IPS-15b (cell line): ENCODE measurements around the gene AGMO.

Experiments
- H3K27me3 ChIP-seq: one replicate; pipeline ENCODE4 v1.6.1; 2013; ENCODE audit warnings: low read length; ENCODE audit not compliant: control insufficient read depth, insufficient read depth
- H3K36me3 ChIP-seq: one replicate; pipeline ENCODE4 v1.6.1; 2013; ENCODE audit warnings: low read length; ENCODE audit not compliant: control insufficient read depth, insufficient read depth
- H3K4me1 ChIP-seq: one replicate; pipeline ENCODE4 v1.6.1; 2013; ENCODE audit warnings: mild to moderate bottlenecking, low read length; ENCODE audit not compliant: control insufficient read depth, insufficient read depth
- H3K4me3 ChIP-seq: one replicate; pipeline ENCODE4 v1.5.1; 2013; ENCODE audit warnings: low read depth, low read length
- H3K9ac ChIP-seq: one replicate; pipeline ENCODE4 v1.6.1; 2013; ENCODE audit warnings: low read depth, mild to moderate bottlenecking, low read length
- H3K9me3 ChIP-seq: one replicate; pipeline ENCODE4 v1.6.1; 2013; ENCODE audit warnings: mild to moderate bottlenecking, low read length; ENCODE audit not compliant: control insufficient read depth, insufficient read depth

AGMO gene

GRCh38 chr7:15446722-15447121 lies 115.1 kb downstream of the AGMO start:
- H3K27me3 ChIP-seq: no peaks in the 10 kb centered on the region
- H3K9me3 ChIP-seq: no peaks in the 10 kb centered on the region
- no peak overlapping the region for H3K4me3 ChIP-seq
- H3K36me3 ChIP-seq: no peaks in the 10 kb centered on the region
- no peak overlapping the region for H3K9ac ChIP-seq
- no peaks in the 10 kb centered on the region for H3K4me1 ChIP-seq

GRCh38 chr7:15446280-15446679 lies 115.5 kb downstream of the AGMO start:
- Histone ChIP-seq H3K9ac (no peak overlapping the region), H3K9me3 (no peaks in the 10 kb centered on the region), H3K27me3 (no peaks in the 10 kb centered on the region), H3K4me1 (no peaks in the 10 kb centered on the region), H3K4me3 (no peak overlapping the region), H3K36me3 (no peaks in the 10 kb centered on the region)

- H3K4me3 ChIP-seq: no peak overlapping the region
- H3K9ac ChIP-seq: no peak overlapping the region
- H3K27me3 ChIP-seq: no peaks in the 10 kb centered on the region
- no peaks in the 10 kb centered on the region for H3K36me3 ChIP-seq
- no peaks in the 10 kb centered on the region for H3K4me1 ChIP-seq
- no peaks in the 10 kb centered on the region for H3K9me3 ChIP-seq
These were observed 119.9 kb downstream of the AGMO start for GRCh38 chr7:15441915-15442314.

- Histone ChIP-seq H3K4me1 (no peaks in the 10 kb centered on the region), H3K36me3 (no peaks in the 10 kb centered on the region), H3K27me3 (no peaks in the 10 kb centered on the region), H3K9me3 (no peaks in the 10 kb centered on the region), H3K9ac (no peak overlapping the region), H3K4me3 (no peak overlapping the region)
These were observed 121.3 kb downstream of the AGMO start for GRCh38 chr7:15440482-15440881.

- H3K27me3 ChIP-seq: no peaks in the 10 kb centered on the region
- H3K4me3 ChIP-seq: no peak overlapping the region
- H3K4me1 ChIP-seq: no peaks in the 10 kb centered on the region
- no peaks in the 10 kb centered on the region for H3K9me3 ChIP-seq
- no peak overlapping the region for H3K9ac ChIP-seq
- H3K36me3 ChIP-seq: no peaks in the 10 kb centered on the region
These were observed 122.0 kb downstream of the AGMO start for GRCh38 chr7:15439853-15440252.

GRCh38 chr7:15433151-15433550 lies 128.7 kb downstream of the AGMO start:
- Histone ChIP-seq H3K9ac (no peak overlapping the region), H3K4me1 (no peaks in the 10 kb centered on the region), H3K36me3 (no peaks in the 10 kb centered on the region), H3K27me3 (no peaks in the 10 kb centered on the region), H3K4me3 (no peak overlapping the region), H3K9me3 (no peaks in the 10 kb centered on the region)

GRCh38 chr7:15430911-15431310 lies 130.9 kb downstream of the AGMO start:
- no peak overlapping the region for H3K9ac ChIP-seq
- H3K27me3 ChIP-seq: no peaks in the 10 kb centered on the region
- no peaks in the 10 kb centered on the region for H3K36me3 ChIP-seq
- H3K4me3 ChIP-seq: no peak overlapping the region
- H3K9me3 ChIP-seq: no peaks in the 10 kb centered on the region
- no peaks in the 10 kb centered on the region for H3K4me1 ChIP-seq

GRCh38 chr7:15430191-15430590 lies 131.6 kb downstream of the AGMO start:
- H3K9ac ChIP-seq: no peak overlapping the region
- no peaks in the 10 kb centered on the region for H3K27me3 ChIP-seq
- H3K36me3 ChIP-seq: no peaks in the 10 kb centered on the region
- no peaks in the 10 kb centered on the region for H3K9me3 ChIP-seq
- H3K4me3 ChIP-seq: no peak overlapping the region
- no peaks in the 10 kb centered on the region for H3K4me1 ChIP-seq

- Histone ChIP-seq H3K9ac (no peak overlapping the region), H3K36me3 (no peaks in the 10 kb centered on the region), H3K4me1 (no peaks in the 10 kb centered on the region), H3K4me3 (no peak overlapping the region), H3K9me3 (no peaks in the 10 kb centered on the region), H3K27me3 (no peaks in the 10 kb centered on the region)
These were observed 137.3 kb downstream of the AGMO start for GRCh38 chr7:15424468-15424867.

GRCh38 chr7:15419596-15419995 lies 142.2 kb downstream of the AGMO start:
- no peaks in the 10 kb centered on the region for H3K4me1 ChIP-seq
- H3K27me3 ChIP-seq: no peaks in the 10 kb centered on the region
- H3K4me3 ChIP-seq: no peak overlapping the region
- no peak overlapping the region for H3K9ac ChIP-seq
- H3K9me3 ChIP-seq: no peaks in the 10 kb centered on the region
- H3K36me3 ChIP-seq: no peaks in the 10 kb centered on the region

- Histone ChIP-seq H3K9ac (no peak overlapping the region), H3K27me3 (no peaks in the 10 kb centered on the region), H3K36me3 (no peaks in the 10 kb centered on the region), H3K4me1 (no peaks in the 10 kb centered on the region), H3K9me3 (no peaks in the 10 kb centered on the region), H3K4me3 (no peak overlapping the region)
These were observed 143.6 kb downstream of the AGMO start for GRCh38 chr7:15418264-15418663.

- no peaks in the 10 kb centered on the region for H3K36me3 ChIP-seq
- H3K9ac ChIP-seq: no peak overlapping the region
- H3K4me3 ChIP-seq: no peak overlapping the region
- H3K4me1 ChIP-seq: no peaks in the 10 kb centered on the region
- no peaks in the 10 kb centered on the region for H3K27me3 ChIP-seq
- no peaks in the 10 kb centered on the region for H3K9me3 ChIP-seq
These were observed 144.3 kb downstream of the AGMO start for GRCh38 chr7:15417341-15417988.
